ENCODE results near the gene FHOD1. TPM values are rescaled to one million over a fixed set of nuclear protein-coding genes. Genes with fewer than 3 reads are reported as not detected.

Gene FHOD1
- polyA plus RNA-seq, 1 of the 3 experiments (the other 2 are of a cell fraction) = 70.9 TPM

DNA sequence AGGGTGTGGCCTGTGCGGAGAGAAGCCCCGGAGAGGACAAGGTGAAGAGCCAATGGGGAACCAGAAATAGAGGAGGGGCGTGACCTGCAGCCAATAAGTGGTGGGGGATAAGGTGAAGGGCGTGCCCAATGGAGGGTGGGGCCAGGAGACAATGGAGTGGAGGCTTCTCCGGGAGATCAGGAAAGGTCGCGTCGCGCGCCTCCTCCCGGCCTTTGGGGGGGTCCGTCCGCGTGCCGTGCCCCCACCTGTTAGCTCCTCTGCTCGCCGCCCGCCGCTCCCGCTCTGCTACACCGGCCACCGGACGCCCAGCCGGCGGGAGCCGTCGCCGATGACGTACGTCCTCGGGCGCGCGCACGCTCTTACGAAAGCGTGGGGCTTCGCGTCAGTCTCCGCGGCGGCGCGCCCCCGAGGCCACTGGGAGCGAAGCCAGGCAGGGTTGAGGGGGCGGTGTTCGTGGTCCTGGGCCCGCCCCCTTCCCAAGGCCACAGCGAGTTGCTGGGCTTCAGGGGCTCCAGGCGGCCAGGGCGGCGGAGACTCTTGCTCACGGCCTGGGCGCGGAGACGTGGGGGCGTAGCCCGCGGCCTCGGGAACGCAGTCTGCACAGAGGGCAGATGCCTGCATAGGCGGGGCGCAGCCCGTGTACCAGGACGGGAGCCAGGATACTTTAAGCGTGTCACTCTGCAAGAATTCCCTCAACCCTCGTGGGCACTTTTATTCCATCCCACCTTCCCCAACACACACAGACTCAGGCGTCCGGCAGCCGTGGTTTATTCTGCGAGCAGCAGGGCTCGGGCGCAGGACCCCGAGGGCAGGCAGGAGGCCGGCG lies 63.4 kb downstream of the FHOD1 start, which contains the start of gene MATCAP1 (continued):
- TF ChIP-seq SIN3A (IDR thresholded peaks at IDR 0.05; ENCODE audit: borderline replicate concordance, low read depth, low read length) (peak; percentile 30; the same call in 1 of the 2 replicates), NRF1 (IDR thresholded peaks at IDR 0.05; ENCODE audit: low read depth, low read length) (peak; percentile 26; the same call in 1 of the 2 replicates), FOXJ3 (CRISPR knock-in tag; IDR thresholded peaks at IDR 0.05) (0 out of 2 replicates have a peak, but pooled peaks have one; percentile 11), YY1 (IDR thresholded peaks at IDR 0.05; ENCODE audit: low read depth) (no peak), NFIC (IDR thresholded peaks at IDR 0.05; ENCODE audit: borderline replicate concordance) (peak; percentile 44; the same call in 1 of the 2 replicates)
- TF ChIP-seq, protein P1, sequence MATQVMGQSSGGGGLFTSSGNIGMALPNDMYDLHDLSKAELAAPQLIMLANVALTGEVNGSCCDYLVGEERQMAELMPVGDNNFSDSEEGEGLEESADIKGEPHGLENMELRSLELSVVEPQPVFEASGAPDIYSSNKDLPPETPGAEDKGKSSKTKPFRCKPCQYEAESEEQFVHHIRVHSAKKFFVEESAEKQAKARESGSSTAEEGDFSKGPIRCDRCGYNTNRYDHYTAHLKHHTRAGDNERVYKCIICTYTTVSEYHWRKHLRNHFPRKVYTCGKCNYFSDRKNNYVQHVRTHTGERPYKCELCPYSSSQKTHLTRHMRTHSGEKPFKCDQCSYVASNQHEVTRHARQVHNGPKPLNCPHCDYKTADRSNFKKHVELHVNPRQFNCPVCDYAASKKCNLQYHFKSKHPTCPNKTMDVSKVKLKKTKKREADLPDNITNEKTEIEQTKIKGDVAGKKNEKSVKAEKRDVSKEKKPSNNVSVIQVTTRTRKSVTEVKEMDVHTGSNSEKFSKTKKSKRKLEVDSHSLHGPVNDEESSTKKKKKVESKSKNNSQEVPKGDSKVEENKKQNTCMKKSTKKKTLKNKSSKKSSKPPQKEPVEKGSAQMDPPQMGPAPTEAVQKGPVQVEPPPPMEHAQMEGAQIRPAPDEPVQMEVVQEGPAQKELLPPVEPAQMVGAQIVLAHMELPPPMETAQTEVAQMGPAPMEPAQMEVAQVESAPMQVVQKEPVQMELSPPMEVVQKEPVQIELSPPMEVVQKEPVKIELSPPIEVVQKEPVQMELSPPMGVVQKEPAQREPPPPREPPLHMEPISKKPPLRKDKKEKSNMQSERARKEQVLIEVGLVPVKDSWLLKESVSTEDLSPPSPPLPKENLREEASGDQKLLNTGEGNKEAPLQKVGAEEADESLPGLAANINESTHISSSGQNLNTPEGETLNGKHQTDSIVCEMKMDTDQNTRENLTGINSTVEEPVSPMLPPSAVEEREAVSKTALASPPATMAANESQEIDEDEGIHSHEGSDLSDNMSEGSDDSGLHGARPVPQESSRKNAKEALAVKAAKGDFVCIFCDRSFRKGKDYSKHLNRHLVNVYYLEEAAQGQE (IDR thresholded peaks at IDR 0.05; ENCODE audit: low read depth, low read length) = peak; percentile 39

DNA sequence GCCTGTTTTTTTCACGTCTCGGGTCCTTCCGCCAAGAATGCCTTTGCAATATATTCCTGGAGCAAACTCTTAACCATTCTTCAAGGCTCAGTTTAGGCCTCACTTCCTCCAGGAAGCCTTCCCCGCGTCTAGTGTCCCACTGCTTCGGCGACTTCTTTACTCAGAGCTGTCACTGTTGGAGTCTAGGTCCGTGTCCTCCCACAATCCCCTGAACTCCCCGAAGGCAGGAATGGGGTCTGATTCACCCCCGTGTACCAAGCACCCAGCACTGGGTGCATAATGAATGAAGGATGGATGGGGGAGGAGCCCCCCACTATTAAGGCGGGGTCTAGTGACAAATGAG lies 64.0 kb downstream of the FHOD1 start:
- H3K4me2 ChIP-seq = peak overlapping the region; percentile 92
- H3K79me2 ChIP-seq (ENCODE audit: insufficient read depth) = peaks cover 22% of the 10 kb centered on the region
- TF ChIP-seq SMC3 (IDR thresholded peaks at IDR 0.05; ENCODE audit: low read depth, low read length) (no peak; the same call in 1 of the 2 replicates), RAD21 (IDR thresholded peaks at IDR 0.05; ENCODE audit: low read length) (no peak), TCF12 (IDR thresholded peaks at IDR 0.05) (no peak), RXRA (IDR thresholded peaks at IDR 0.05; ENCODE audit: borderline replicate concordance, low read depth) (no peak), ELF1 (IDR thresholded peaks at IDR 0.05) (no peak), GABPA (IDR thresholded peaks at IDR 0.05; ENCODE audit: low read depth) (no peak), CHD2 (IDR thresholded peaks at IDR 0.05; ENCODE audit: low read length, partially characterized antibody) (no peak)
- TF ChIP-seq, protein P2, sequence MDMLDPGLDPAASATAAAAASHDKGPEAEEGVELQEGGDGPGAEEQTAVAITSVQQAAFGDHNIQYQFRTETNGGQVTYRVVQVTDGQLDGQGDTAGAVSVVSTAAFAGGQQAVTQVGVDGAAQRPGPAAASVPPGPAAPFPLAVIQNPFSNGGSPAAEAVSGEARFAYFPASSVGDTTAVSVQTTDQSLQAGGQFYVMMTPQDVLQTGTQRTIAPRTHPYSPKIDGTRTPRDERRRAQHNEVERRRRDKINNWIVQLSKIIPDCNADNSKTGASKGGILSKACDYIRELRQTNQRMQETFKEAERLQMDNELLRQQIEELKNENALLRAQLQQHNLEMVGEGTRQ (IDR thresholded peaks at IDR 0.05; ENCODE audit: borderline replicate concordance, low read depth, low read length) = no peak
- TF ChIP-seq, protein P1 (IDR thresholded peaks at IDR 0.05; ENCODE audit: low read depth, low read length) = no peak
- TF ChIP-seq, protein P3, sequence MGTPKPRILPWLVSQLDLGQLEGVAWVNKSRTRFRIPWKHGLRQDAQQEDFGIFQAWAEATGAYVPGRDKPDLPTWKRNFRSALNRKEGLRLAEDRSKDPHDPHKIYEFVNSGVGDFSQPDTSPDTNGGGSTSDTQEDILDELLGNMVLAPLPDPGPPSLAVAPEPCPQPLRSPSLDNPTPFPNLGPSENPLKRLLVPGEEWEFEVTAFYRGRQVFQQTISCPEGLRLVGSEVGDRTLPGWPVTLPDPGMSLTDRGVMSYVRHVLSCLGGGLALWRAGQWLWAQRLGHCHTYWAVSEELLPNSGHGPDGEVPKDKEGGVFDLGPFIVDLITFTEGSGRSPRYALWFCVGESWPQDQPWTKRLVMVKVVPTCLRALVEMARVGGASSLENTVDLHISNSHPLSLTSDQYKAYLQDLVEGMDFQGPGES (IDR thresholded peaks at IDR 0.05; ENCODE audit: low read depth, low read length) = no peak
- DNase-seq = no peak
- peaks cover 22 to 34% of the 10 kb centered on the region in 2 experiments for H3K4me1 ChIP-seq (ENCODE audit: control insufficient read depth in 1 of 2, insufficient read depth in 2 of 2, low read depth in 1 of 2, low read length in 1 of 2)
- H3K27me3 ChIP-seq (ENCODE audit: insufficient read depth) = no peaks in the 10 kb centered on the region
- no peaks in the 10 kb centered on the region; the same call in none of the 2 replicates for H4K20me1 ChIP-seq (ENCODE audit: insufficient read depth)
- H3K36me3 ChIP-seq (replicated peaks in 1 of 2; ENCODE audit: control insufficient read depth in 1 of 2, insufficient read depth in 2 of 2, low read length in 1 of 2) = no peaks in the 10 kb centered on the region
- no peaks in the 10 kb centered on the region for H3K9me2 ChIP-seq
- peak overlapping the region; percentile 60 to 92; a peak in 3 of 4 replicates for H3K27ac ChIP-seq (ENCODE audit: low read depth in 2 of 2, low read length in 1 of 2)
- H3K4me3 ChIP-seq (ENCODE audit: low read depth in 2 of 2, low read length in 1 of 2) = peak overlapping the region; percentile 81 to 82
- H3F3A ChIP-seq (replicated peaks; ENCODE audit: insufficient read depth) = peaks cover 36% of the 10 kb centered on the region
- H3K9me3 ChIP-seq = no peaks in the 10 kb centered on the region
- H2AFZ ChIP-seq (ENCODE audit: low read depth) = peak overlapping the region; percentile 66; the same call in 1 of the 2 replicates
- 3% methylated on average over 11 of the region's 11 CpGs for WGBS (ENCODE audit: low lambda C conversion rate)
- H3K9ac ChIP-seq = peak overlapping the region; percentile 96
- ChIA-PET CTCF (interaction anchor here (1.4 to 4.2 kb wide), 5 partner anchors 8 to 170 kb away, joined by 3 to 27 read pairs (median 7); partner anchors contain the start of genes B3GNT9 and NOL3), POLR2A (interaction anchor here (0.7 to 1.6 kb wide), 2 partner anchors 9 to 77 kb away, joined by 3 to 5 read pairs; no protein-coding TSS in a partner anchor)
